IMR-90 (cell line): ENCODE measurements around the gene CST9L. TPM values are rescaled to one million over a fixed set of nuclear protein-coding genes. Genes with fewer than 3 reads are reported as not detected.

ENCODE experiments used
- ATAC-seq: fragments of 200-7000 bp; cut with Tn5 transposase; 2 replicates; pipeline ENCODE4 v1.9.1; 2020; ENCODE audit warnings: low read depth, mild to moderate bottlenecking, moderate library complexity
- BruUV-seq: library from RNA; stranded (reverse); fragments of 400-500 nt; replicated peaks from 2 replicates; lab custom pipeline; 2021; lab: Mats Ljungman, UMichigan
- CTCF ChIA-PET: fragments of 300-600 bp; formaldehyde crosslinking; extraction: SDS; loops from one replicate; lab custom pipeline; 2021; ENCODE audit warnings: antibody characterized with exemption; lab: Yijun Ruan, JAX
- POLR2A ChIA-PET: fragments of 300-600 bp; sonication (Branson Sonifier 250); formaldehyde crosslinking; loops from one replicate; lab custom pipeline; 2022; ENCODE audit warnings: antibody characterized with exemption; ENCODE audit not compliant: unreplicated experiment; lab: Charles Lee
- DNase-seq: peaks from one replicate; pipeline ENCODE4 v3.0.0; 2013
- H2AFZ ChIP-seq: replicated peaks from 2 replicates; pipeline ENCODE3; 2013; ENCODE audit warnings: low read length, mild to moderate bottlenecking; ENCODE audit not compliant: poor library complexity
- H2AK5ac ChIP-seq: 2 replicates; pipeline ENCODE4 v1.6.1; 2013; ENCODE audit warnings: low read depth, low read length, inconsistent platforms
- H2AK9ac ChIP-seq: replicated peaks from 2 replicates; pipeline ENCODE3; 2013; ENCODE audit warnings: mild to moderate bottlenecking, low read depth, low read length, moderate library complexity; ENCODE audit not compliant: poor library complexity
- H2BK120ac ChIP-seq: 2 replicates; pipeline ENCODE4 v1.6.1; 2013; ENCODE audit warnings: low read depth, low read length, inconsistent platforms
- H2BK15ac ChIP-seq: 3 replicates; pipeline ENCODE4 v1.6.1; 2013; ENCODE audit warnings: low read depth, low read length, inconsistent platforms
- H2BK20ac ChIP-seq: 2 replicates; pipeline ENCODE4 v1.6.1; 2013; ENCODE audit warnings: low read depth, mild to moderate bottlenecking, inconsistent platforms, low read length, moderate library complexity
- H2BK5ac ChIP-seq: 2 replicates; pipeline ENCODE4 v1.6.1; 2013; ENCODE audit warnings: mild to moderate bottlenecking, low read depth, low read length, inconsistent platforms; ENCODE audit not compliant: poor library complexity, severe bottlenecking
- H3K14ac ChIP-seq: replicated peaks from 2 replicates; pipeline ENCODE4 v1.6.1; 2013; ENCODE audit warnings: low read depth, low read length, inconsistent platforms
- H3K18ac ChIP-seq: 2 replicates; pipeline ENCODE4 v1.6.1; 2013; ENCODE audit warnings: low read depth, low read length, control low read depth
- H3K23ac ChIP-seq: 2 replicates; pipeline ENCODE4 v1.6.1; 2013; ENCODE audit warnings: low read depth, low read length, inconsistent platforms
- H3K27ac ChIP-seq: 2 replicates; pipeline ENCODE4 v1.5.1; 2013; ENCODE audit warnings: mild to moderate bottlenecking, control low read depth, low read length; ENCODE audit not compliant: insufficient read depth
- H3K27me3 ChIP-seq: 2 replicates; pipeline ENCODE4 v1.6.1; 2013; ENCODE audit warnings: low read length; ENCODE audit not compliant: control insufficient read depth, insufficient read depth
- H3K36me3 ChIP-seq: 2 replicates; pipeline ENCODE4 v1.6.1; 2013; ENCODE audit warnings: low read length, mixed read lengths; ENCODE audit not compliant: control insufficient read depth, insufficient read depth
- H3K4ac ChIP-seq: 2 replicates; pipeline ENCODE4 v1.6.1; 2013; ENCODE audit warnings: low read depth, low read length, inconsistent platforms
- H3K4me1 ChIP-seq: 2 replicates; pipeline ENCODE4 v1.6.1; 2013; ENCODE audit warnings: low read length, mixed read lengths; ENCODE audit not compliant: control insufficient read depth, insufficient read depth
- H3K4me2 ChIP-seq: 2 replicates; pipeline ENCODE4 v1.6.1; 2013; ENCODE audit warnings: low read depth, mild to moderate bottlenecking, control low read depth, low read length, moderate library complexity
- H3K4me3 ChIP-seq: 2 replicates; pipeline ENCODE4 v1.5.1; 2013; ENCODE audit warnings: low read depth, mild to moderate bottlenecking, control low read depth, low read length, moderate library complexity; ENCODE audit not compliant: insufficient read depth
- H3K56ac ChIP-seq: 2 replicates; pipeline ENCODE4 v1.6.1; 2013; ENCODE audit warnings: low read length, inconsistent platforms; ENCODE audit not compliant: insufficient read depth; ENCODE audit errors: extremely low read depth
- H3K79me1 ChIP-seq, 2 experiments: 2 replicates each; pipeline ENCODE4 v1.6.1; 2013; ENCODE audit warnings: low read length in 2 of 2, inconsistent platforms in 1 of 2, low read depth in 1 of 2
- H3K9ac ChIP-seq: 2 replicates; pipeline ENCODE4 v1.6.1; 2013; ENCODE audit warnings: low read depth, low read length, control low read depth
- H3K9me1 ChIP-seq: 2 replicates; pipeline ENCODE4 v1.6.1; 2013; ENCODE audit warnings: low read length, inconsistent platforms; ENCODE audit not compliant: insufficient read depth
- H3K9me3 ChIP-seq: 2 replicates; pipeline ENCODE4 v1.6.1; 2013; ENCODE audit warnings: low read length; ENCODE audit not compliant: control insufficient read depth, insufficient read depth
- H4K20me1 ChIP-seq: 2 replicates; pipeline ENCODE4 v1.6.1; 2013; ENCODE audit warnings: low read length, inconsistent platforms; ENCODE audit not compliant: insufficient read depth
- H4K5ac ChIP-seq: 2 replicates; pipeline ENCODE4 v1.6.1; 2013; ENCODE audit warnings: mild to moderate bottlenecking, low read depth, low read length, control low read depth
- H4K8ac ChIP-seq, 2 experiments: 2 replicates each; pipeline ENCODE4 v1.6.1; 2013; ENCODE audit warnings: low read depth in 2 of 2, low read length in 2 of 2, control low read depth in 1 of 2, inconsistent platforms in 1 of 2
- H4K91ac ChIP-seq: 2 replicates; pipeline ENCODE4 v1.6.1; 2013; ENCODE audit warnings: low read depth, low read length, inconsistent platforms; ENCODE audit not compliant: insufficient read depth
- BHLHE40 ChIP-seq: fragments of 150-350 bp; IDR thresholded peaks from 2 replicates; pipeline ENCODE4 v1.6.1; 2016; ENCODE audit warnings: mild to moderate bottlenecking, low read depth, low read length
- CTCF ChIP-seq: conservative IDR thresholded peaks from 2 replicates; pipeline ENCODE4 v1.5.1; 2012; ENCODE audit warnings: mild to moderate bottlenecking, low read depth, low read length, improper control_type of control experiment
- ELK1 ChIP-seq: fragments of 150-350 bp; IDR thresholded peaks from 2 replicates; pipeline ENCODE4 v1.6.1; 2016; ENCODE audit warnings: low read depth, mild to moderate bottlenecking, low read length, moderate library complexity, borderline replicate concordance
- MAFK ChIP-seq: IDR thresholded peaks from 2 replicates; pipeline ENCODE4 v1.6.1; 2012; ENCODE audit warnings: low read depth, low read length, improper control_type of control experiment
- POLR2A ChIP-seq: IDR thresholded peaks from 2 replicates; pipeline ENCODE4 v1.6.1; 2012; ENCODE audit warnings: mild to moderate bottlenecking, low read depth, low read length
- RCOR1 ChIP-seq: IDR thresholded peaks from 2 replicates; pipeline ENCODE4 v1.6.1; 2012; ENCODE audit warnings: mild to moderate bottlenecking, low read length, improper control_type of control experiment; ENCODE audit not compliant: insufficient replicate concordance
- RFX5 ChIP-seq: IDR thresholded peaks from 2 replicates; pipeline ENCODE4 v1.8.0; 2012; ENCODE audit warnings: low read depth, mild to moderate bottlenecking, low read length, moderate library complexity
- USF2 ChIP-seq: fragments of 150-350 bp; IDR thresholded peaks from 2 replicates; pipeline ENCODE4 v1.6.1; 2017; ENCODE audit warnings: mild to moderate bottlenecking, antibody characterized with exemption, low read length, low read depth
- WGBS, 2 experiments: methylation state at CpG; one replicate each; pipeline versions ENCODE4 v1.1.5 to v1.1.7; 2013; ENCODE audit warnings: missing lambda C conversion rate in 2 of 2; ENCODE audit not compliant: insufficient read length in 1 of 2; ENCODE audit errors: extremely low coverage in 2 of 2; 5-methylcytosine and 5-hydroxymethylcytosine counted together
- dilution Hi-C: fragments of 300-500 bp; cut with HindIII; formaldehyde crosslinking; loops from one replicate; pipeline ENCODE4 v1.14.3; 2018; ENCODE audit warnings: low sequenced_read_pairs; ENCODE audit not compliant: unreplicated experiment
- in situ Hi-C: fragments of 300-500 bp; cut with MboI; formaldehyde crosslinking; loops from 3 replicates; pipeline ENCODE4 v1.14.3; 2019; ENCODE audit warnings: low sequenced_read_pairs, inconsistent platforms, mixed read lengths
- intact Hi-C: fragments of 100-400 bp; cut with micrococcal nuclease; formaldehyde crosslinking; loops from 2 replicates; pipeline ENCODE4 v1.10.0; 2022
- polyA plus RNA-seq, 3 experiments: library from polyadenylated mRNA; depleted of rRNA; stranded (reverse); fragments of >200 nt; gene quantifications; 2 replicates each; pipeline ENCODE4 v1.2.3, GENCODE V29; 2012; ENCODE audit warnings: low replicate concordance in 1 of 3
- total RNA-seq: library from RNA; depleted of rRNA; stranded (reverse); fragments of >200 nt; gene quantifications from 2 replicates; pipeline ENCODE4 v1.2.3, GENCODE V29; 2012

CST9L gene
- total and polyA plus RNA-seq, 2 of the 4 experiments (the other 2 are of a cell fraction) = not detected

- Histone ChIP-seq H3K23ac (no peak overlapping the region), H3K27ac (no peak overlapping the region), H4K91ac (no peak overlapping the region), H2AK9ac (no peak overlapping the region), H2BK120ac (no peak overlapping the region), H3K56ac (no peak overlapping the region), H2BK20ac (no peak overlapping the region), H3K36me3 (no peaks in the 10 kb centered on the region), H3K14ac (no peak overlapping the region), H2BK5ac (no peak overlapping the region), H2BK15ac (no peak overlapping the region), H3K4me2 (no peak overlapping the region), H3K79me1 (no peaks in the 10 kb centered on the region), H3K27me3 (peaks cover 2% of the 10 kb centered on the region), H3K4ac (no peak overlapping the region), H3K4me3 (no peak overlapping the region), H3K9ac (no peak overlapping the region), H2AK5ac (no peak overlapping the region), H3K4me1 (no peaks in the 10 kb centered on the region), H3K18ac (no peak overlapping the region), H4K5ac (no peak overlapping the region), H3K9me1 (no peaks in the 10 kb centered on the region), H3K9me3 (no peaks in the 10 kb centered on the region), H2AFZ (no peak overlapping the region), H4K20me1 (no peaks in the 10 kb centered on the region), H4K8ac (no peak overlapping the region)
- in situ Hi-C loops (no loop called here), intact Hi-C loops (no loop called here), dilution Hi-C loops (no loop called here)
- ATAC-seq (no peak), DNase-seq (no peak)
- 0% methylated on average over 1 of the region's 13 CpGs; no CpG with 5 or more reads in 1 of the 2 experiments for WGBS, 2 experiments
- POLR2A ChIA-PET = no interaction called here
- CTCF ChIA-PET = no interaction called here
- no TSS peak for BruUV-seq
- TF ChIP-seq RFX5 (no peak), POLR2A (no peak), CTCF (no peak), BHLHE40 (no peak), USF2 (no peak), MAFK (no peak), ELK1 (no peak), RCOR1 (no peak)
Observed at GRCh38 chr20:23586735-23587525, 18.6 kb upstream of the CST9L start.
